K562 (cell line): ENCODE results near the gene TAAR1. TPM values are rescaled to one million over a fixed set of nuclear protein-coding genes. Genes with fewer than 3 reads are reported as not detected.
A peak's percentile ranks its signal among the peaks of the same experiment; 100 is the strongest.

Experiments used
- ATAC-seq: fragments of 200-7000 bp; cut with Tn5 transposase; 3 replicates; pipeline ENCODE4 v1.9.1; 2020; ENCODE audit warnings: moderate library complexity
- BruUV-seq: library from RNA; stranded (reverse); fragments of 400-500 nt; replicated peaks from 2 replicates; lab custom pipeline; 2021; lab: Mats Ljungman, UMichigan
- CTCF ChIA-PET: fragments of 300-600 bp; formaldehyde crosslinking; extraction: SDS; loops from one replicate; lab custom pipeline; 2021; ENCODE audit warnings: low intra/inter-chr PET ratio; lab: Yijun Ruan, JAX
- POLR2A ChIA-PET: fragments of 300-600, 350-650 bp; sonication (Branson Sonifier 250); formaldehyde crosslinking; extraction: SDS; loops from one replicate; lab custom pipeline; 2021; ENCODE audit warnings: antibody characterized with exemption, inconsistent platforms; lab: Yijun Ruan, JAX
- DNase-seq, 4 experiments: peaks; one replicate each; pipeline versions ENCODE4 v3.0.0 to v3.0.0-alpha.2; 2011 to 2018; ENCODE audit warnings: low spot score in 3 of 4, mixed read lengths in 3 of 4; ENCODE audit errors: extremely low read depth in 1 of 4
- FAIRE-seq: peaks from 2 replicates; lab custom pipeline; 2011; peaks lifted over from hg19 to GRCh38; lab: Jason Lieb, UNC
- H2AFZ ChIP-seq: 2 replicates; pipeline ENCODE4 v1.6.0; 2011; ENCODE audit warnings: low read depth, low read length, control low read depth, inconsistent platforms
- H3K27ac ChIP-seq: fragments of 200-600 bp; 3 replicates; pipeline ENCODE4 v1.8.0; 2011; ENCODE audit warnings: low read depth, mild to moderate bottlenecking, control low read depth, inconsistent platforms, low read length, moderate library complexity, mixed read lengths; ENCODE audit errors: extremely low read depth
- H3K27me3 ChIP-seq, 2 experiments: fragments of 300-600 bp in 1 of 2; 2 replicates in 1 of 2; 3 replicates in 1 of 2; pipeline versions ENCODE4 v1.6.0 to v1.8.0; 2011; ENCODE audit warnings: inconsistent platforms in 2 of 2, low read length in 2 of 2, mild to moderate bottlenecking in 1 of 2, mixed read lengths in 1 of 2, moderate library complexity in 1 of 2; ENCODE audit not compliant: control insufficient read depth in 2 of 2, insufficient read depth in 2 of 2
- H3K36me3 ChIP-seq: fragments of 300-600 bp; 3 replicates; pipeline ENCODE4 v1.8.0; 2011; ENCODE audit warnings: mild to moderate bottlenecking, low read length, inconsistent platforms; ENCODE audit not compliant: control insufficient read depth, insufficient read depth
- H3K4me1 ChIP-seq, 2 experiments: fragments of 200-600 bp in 1 of 2; replicated peaks in 1 of 2; 2 replicates in 1 of 2; 3 replicates in 1 of 2; pipeline versions ENCODE4 v1.5.1 to v1.8.0; 2011; ENCODE audit warnings: inconsistent platforms in 2 of 2, low read length in 2 of 2, mild to moderate bottlenecking in 1 of 2, mixed read lengths in 1 of 2, moderate library complexity in 1 of 2; ENCODE audit not compliant: control insufficient read depth in 2 of 2, insufficient read depth in 2 of 2
- H3K4me2 ChIP-seq: 2 replicates; pipeline ENCODE4 v1.6.1; 2011; ENCODE audit warnings: low read length, control low read depth, inconsistent platforms, mixed read lengths; ENCODE audit not compliant: insufficient read depth
- H3K4me3 ChIP-seq: fragments of 200-600 bp; sonication (generic), shearing (Covaris generic); 2 replicates; pipeline ENCODE4 v1.5.1; 2016; ENCODE audit warnings: control low read depth, inconsistent platforms
- H3K79me2 ChIP-seq: fragments of 200-600 bp; 3 replicates; pipeline ENCODE4 v1.8.0; 2011; ENCODE audit warnings: low read length, inconsistent platforms; ENCODE audit not compliant: control insufficient read depth, insufficient read depth
- H3K9ac ChIP-seq, 2 experiments: 2 replicates each; pipeline versions ENCODE4 v1.6.0 to v1.6.1; 2011; ENCODE audit warnings: low read depth in 2 of 2, low read length in 2 of 2, control low read depth in 1 of 2, inconsistent platforms in 1 of 2, mild to moderate bottlenecking in 1 of 2, mixed read lengths in 1 of 2; ENCODE audit not compliant: insufficient read depth in 1 of 2
- H3K9me1 ChIP-seq: one replicate; pipeline ENCODE4 v1.6.0; 2011; ENCODE audit warnings: inconsistent platforms, mild to moderate bottlenecking, low read length, moderate library complexity; ENCODE audit not compliant: control insufficient read depth, insufficient read depth
- H3K9me3 ChIP-seq: replicated peaks from 2 replicates; pipeline ENCODE4 v1.5.1; 2011; ENCODE audit warnings: low read depth, low read length, inconsistent platforms; ENCODE audit not compliant: control insufficient read depth, insufficient read depth
- H4K20me1 ChIP-seq: replicated peaks from 2 replicates; pipeline ENCODE4 v1.6.1; 2011; ENCODE audit warnings: low read length, inconsistent platforms, mixed read lengths; ENCODE audit not compliant: control insufficient read depth, insufficient read depth
- LARP7 ChIP-seq: fragments of 450-650 bp; IDR thresholded peaks from 2 replicates; pipeline ENCODE4 v1.6.1; 2016
- MBD1 ChIP-seq: fragments of 250-450 bp; sonication (Bioruptor Pico); IDR thresholded peaks from 2 replicates; pipeline ENCODE4 v1.8.0; 2022; ENCODE audit warnings: inconsistent platforms
- ZNF318 ChIP-seq, 2 experiments: fragments of 450-650 bp; IDR thresholded peaks; 2 replicates each; pipeline ENCODE4 v1.6.1; 2016; ENCODE audit warnings: mild to moderate bottlenecking in 2 of 2, borderline replicate concordance in 1 of 2, low read depth in 1 of 2, moderate library complexity in 1 of 2
- ZNF707 ChIP-seq: fragments of 250-450 bp; sonication (Bioruptor Pico); conservative IDR thresholded peaks from 2 replicates; pipeline ENCODE4 v1.8.0; 2022; ENCODE audit warnings: inconsistent platforms, mild to moderate bottlenecking, moderate library complexity
- WGBS: fragments of 100-300 bp; shearing (Covaris generic); methylation state at CpG from one replicate; pipeline ENCODE4 v1.1.6; 2016; ENCODE audit warnings: low coverage, mixed read lengths; ENCODE audit not compliant: insufficient coverage; ENCODE audit errors: missing lambda C conversion rate; 5-methylcytosine and 5-hydroxymethylcytosine counted together
- in situ Hi-C: fragments of 300-500 bp; cut with MboI; formaldehyde crosslinking; loops from 4 replicates; pipeline ENCODE4 v1.15.0; 2018; ENCODE audit warnings: inconsistent platforms, mixed read lengths
- intact Hi-C: fragments of 100-400 bp; cut with micrococcal nuclease; formaldehyde crosslinking; loops from 2 replicates; pipeline ENCODE4 v1.14.2; 2022
- polyA plus RNA-seq, 8 experiments: library from polyadenylated mRNA; depleted of rRNA in 4 of 8; stranded (reverse) in 5 of 8; unstranded in 3 of 8; fragments of >200 nt; fragmentation: Nextera tagmentation in 2 of 8; fragmentation: Illumina TruSeq in 1 of 8; extraction: Ambion mirVana in 2 of 8; extraction: Trizol in 1 of 8; gene quantifications; 2 replicates each; pipeline versions ENCODE4 v1.2.1 to v1.2.3, GENCODE V29; 2011 to 2014; ENCODE audit warnings: inconsistent platforms in 1 of 8, missing spikeins in 1 of 8
- total RNA-seq, 7 experiments: library from RNA; depleted of rRNA in 6 of 7; stranded (reverse); fragments of >200 nt in 6 of 7; fragmentation: Illumina TruSeq in 2 of 7; extraction: Trizol in 2 of 7; gene quantifications; 2 replicates each; pipeline versions ENCODE4 v1.2.1 to v1.2.3, GENCODE V29; 2011 to 2021; ENCODE audit warnings: low replicate concordance in 1 of 7

Gene TAAR1
- total and polyA plus RNA-seq, 9 of the 15 experiments (the other 6 are each of a cell fraction or from before 2014, with no cell fraction given) = not detected

GRCh38 chr6:132675002-132675401, 16.0 kb upstream of the TAAR1 start:
- Histone ChIP-seq H2AFZ (no peak overlapping the region), H4K20me1 (no peaks in the 10 kb centered on the region), H3K36me3 (no peaks in the 10 kb centered on the region), H3K27me3 (no peaks in the 10 kb centered on the region; a peak in 1 of 5 replicates), H3K9me1 (no peaks in the 10 kb centered on the region), H3K4me2 (no peak overlapping the region), H3K9me3 (no peaks in the 10 kb centered on the region), H3K9ac (no peak overlapping the region), H3K4me3 (no peak overlapping the region), H3K79me2 (no peaks in the 10 kb centered on the region), H3K27ac (no peak overlapping the region), H3K4me1 (no peaks in the 10 kb centered on the region; a peak in 2 of 5 replicates)
- FAIRE-seq (no peak), DNase-seq (no peak), ATAC-seq (no peak)
- POLR2A ChIA-PET = no interaction called here
- no TSS peak for BruUV-seq
- WGBS = 0% methylated on average over 3 of the region's 3 CpGs
- CTCF ChIA-PET = no interaction called here
- in situ Hi-C loops (no loop called here), intact Hi-C loops (no loop called here)
- TF ChIP-seq LARP7 = no peak

GRCh38 chr6:132673376-132674094, 14.6 kb upstream of the TAAR1 start:
- no peaks in the 10 kb centered on the region for H4K20me1 ChIP-seq
- no peaks in the 10 kb centered on the region; a peak in 1 of 5 replicates for H3K27me3 ChIP-seq
- H3K4me1 ChIP-seq = no peaks in the 10 kb centered on the region; a peak in 2 of 5 replicates
- no peaks in the 10 kb centered on the region for H3K79me2 ChIP-seq
- H3K4me3 ChIP-seq = no peak overlapping the region
- 1% methylated on average over 10 of the region's 10 CpGs for WGBS
- H3K4me2 ChIP-seq = no peak overlapping the region
- CTCF ChIA-PET = no interaction called here
- H2AFZ ChIP-seq = no peak overlapping the region
- no peaks in the 10 kb centered on the region for H3K9me3 ChIP-seq
- DNase-seq = peak in 3 of 4 experiments; percentile 16 to 48 (median 16)
- no peak overlapping the region for H3K27ac ChIP-seq
- peak; percentile 86 for ATAC-seq
- FAIRE-seq = no peak
- no peaks in the 10 kb centered on the region for H3K9me1 ChIP-seq
- no TSS peak for BruUV-seq
- H3K9ac ChIP-seq = no peak overlapping the region
- POLR2A ChIA-PET = no interaction called here
- in situ Hi-C loops = no loop called here
- intact Hi-C loops = loop anchor here (5.0 kb wide), 1 partner anchor 44 kb away; no protein-coding TSS in a partner anchor
- H3K36me3 ChIP-seq = no peaks in the 10 kb centered on the region
- no peak for TF ChIP-seq ZNF707 (CRISPR knock-in tag)
- no peak for TF ChIP-seq MBD1 (CRISPR knock-in tag)
- TF ChIP-seq ZNF318 (IDR thresholded peaks at IDR 0.05; ENCODE audit: borderline replicate concordance in 1 of 2, low read depth in 1 of 2) = no peak
